Activated naive CD4-positive, alpha-beta T cell (primary cell): ENCODE measurements around the gene PACSIN1.

Experiments
- DNase-seq, 4 experiments: peaks; one replicate each; lab custom pipeline; 2025; lab: John Stamatoyannopoulos, UW

The PACSIN1 gene

GRCh38 chr6:34515473-34516387, 49.9 kb downstream of the PACSIN1 start:
- no peak for DNase-seq

- no peak for DNase-seq
Measured at GRCh38 chr6:34516391-34517324, 50.8 kb downstream of the PACSIN1 start.

DNA sequence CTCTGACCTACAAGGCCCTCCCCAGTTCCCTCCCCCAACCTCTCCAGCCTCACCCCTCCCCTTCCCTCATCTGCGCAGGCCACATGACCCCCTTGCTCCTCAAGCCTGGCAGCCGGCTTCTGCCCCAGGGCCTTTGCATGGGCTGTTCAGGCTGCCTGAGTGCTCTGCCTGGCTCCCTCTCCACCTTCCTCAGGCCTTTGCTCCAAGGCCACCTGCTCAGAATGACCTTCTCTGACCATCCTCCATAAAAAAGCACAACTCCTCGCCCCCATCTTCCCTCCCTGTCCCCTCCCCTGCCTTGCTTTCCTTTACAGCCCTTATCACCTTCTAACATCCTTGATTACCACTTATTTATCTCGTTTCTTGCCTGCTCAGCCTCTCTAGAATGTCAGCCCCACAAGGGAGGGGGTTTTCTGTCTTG, 51.6 kb downstream of the PACSIN1 start:
- DNase-seq: no peak

- DNase-seq: no peak
Measured at GRCh38 chr6:34517966-34518365, 52.1 kb downstream of the PACSIN1 start.

- DNase-seq: no peak
Measured at GRCh38 chr6:34518669-34519365, 52.9 kb downstream of the PACSIN1 start.

DNA sequence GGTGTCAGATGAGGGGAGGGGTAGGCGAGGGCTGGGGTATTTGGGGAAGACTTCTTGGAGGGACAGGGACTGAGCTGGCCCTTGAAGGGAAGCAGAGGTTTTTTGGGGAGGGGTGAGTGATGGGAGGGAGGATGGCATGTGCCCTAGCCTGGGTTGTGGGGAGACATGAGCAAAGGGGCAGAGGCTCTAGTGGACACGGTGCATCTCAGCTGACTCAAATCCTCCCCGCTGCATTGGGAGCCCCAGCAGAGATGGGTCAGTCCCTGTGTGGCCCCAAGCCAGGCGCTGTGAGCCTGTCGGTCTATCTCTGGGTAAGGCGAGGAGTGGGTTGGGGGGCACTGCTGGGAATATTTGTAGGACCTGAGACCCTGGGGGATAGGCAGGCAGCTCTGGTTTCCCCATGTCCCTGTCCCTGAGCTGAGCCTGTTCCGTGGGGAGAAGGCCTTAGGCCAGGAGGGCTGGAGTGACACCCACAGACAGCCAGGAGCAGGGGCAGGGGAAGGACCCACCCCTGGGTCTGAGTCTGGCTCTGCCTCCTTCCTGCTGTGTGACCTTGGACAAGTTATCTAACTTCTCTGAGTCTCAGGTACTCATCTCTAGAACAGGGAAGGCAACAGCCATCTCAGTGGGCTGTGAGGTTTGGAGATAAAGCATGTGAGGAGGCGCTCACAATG, 54.2 kb downstream of the PACSIN1 start:
- DNase-seq: no peak

DNA sequence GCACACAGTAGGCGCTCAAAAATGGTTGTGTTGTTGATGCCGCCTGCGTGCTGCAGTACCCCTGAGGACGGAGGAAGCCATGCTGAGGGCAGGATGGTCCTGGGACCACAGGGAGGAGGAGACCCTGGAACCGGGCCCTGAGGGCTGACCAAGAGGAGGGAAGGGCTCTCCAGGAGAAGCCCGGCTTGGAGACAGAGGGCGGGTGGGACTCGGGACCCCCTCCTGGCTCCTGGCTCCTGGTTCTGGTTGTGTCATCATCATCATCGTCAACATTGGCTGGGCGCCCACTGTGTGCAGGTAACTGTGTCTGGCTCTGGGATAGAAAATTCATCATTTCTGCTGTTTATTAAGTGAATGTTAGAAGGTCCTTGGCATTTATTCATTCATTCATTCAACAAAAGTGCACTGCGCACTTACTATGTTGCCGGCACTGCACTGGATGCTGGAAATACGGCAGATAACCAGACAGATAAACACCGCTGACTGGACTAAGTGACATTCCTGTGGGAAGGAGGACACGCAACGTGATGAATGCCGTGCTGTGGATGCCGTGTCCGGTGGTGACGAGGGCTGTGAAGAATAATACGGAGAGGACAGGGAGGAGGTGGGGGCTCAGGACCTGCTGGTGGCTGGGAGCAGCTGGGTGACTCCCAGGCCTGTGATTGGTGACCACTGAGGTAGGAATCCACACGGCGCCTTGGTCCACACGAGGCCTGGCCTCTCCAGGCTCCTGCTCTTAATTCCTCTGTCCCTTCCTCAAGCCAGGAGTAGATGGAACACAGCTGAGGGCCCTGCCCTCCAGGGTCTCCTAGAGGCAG, 55.0 kb downstream of the PACSIN1 start:
- no peak for DNase-seq

DNA sequence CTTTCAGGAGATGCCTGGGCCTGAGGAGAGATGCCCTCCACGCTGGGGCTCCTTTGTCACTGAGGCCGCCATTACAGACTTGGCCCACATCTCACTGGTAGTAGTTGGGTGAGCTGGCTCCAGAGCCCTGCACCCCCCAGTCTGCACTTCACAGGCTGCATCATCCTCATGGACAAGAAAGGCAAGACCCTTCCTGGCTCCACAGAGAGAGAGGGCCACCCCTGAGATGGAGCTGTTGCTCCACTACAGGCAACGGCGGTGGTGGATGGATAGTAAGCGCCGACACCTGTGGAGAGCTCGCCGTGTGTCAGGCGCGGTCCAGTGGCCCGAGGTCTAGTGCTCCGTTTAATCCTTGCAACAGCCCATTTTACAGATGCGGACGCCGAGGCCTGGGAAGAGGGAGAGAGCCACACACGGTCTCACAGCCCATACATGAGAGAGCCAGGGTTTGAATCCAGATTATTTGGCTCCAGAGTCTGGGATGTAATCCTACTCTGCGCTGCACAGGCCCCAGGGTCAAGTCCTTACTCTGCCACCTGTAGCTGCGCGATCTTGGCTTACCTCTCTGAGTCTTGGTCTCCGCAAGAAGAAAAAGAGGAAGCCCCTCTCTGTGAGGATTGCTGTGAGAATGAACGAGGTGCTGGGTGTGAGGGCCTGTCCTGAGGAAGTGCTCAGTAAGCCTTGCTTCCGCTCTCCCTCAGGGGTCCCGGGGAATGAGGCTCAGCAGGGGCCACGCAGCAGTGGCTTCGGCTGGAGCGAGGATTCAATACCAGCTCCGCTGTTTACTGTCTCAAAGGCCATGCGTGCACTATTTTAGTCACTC, 55.8 kb downstream of the PACSIN1 start:
- DNase-seq: no peak

- DNase-seq: no peak
Measured at GRCh38 chr6:34522761-34523160, 56.9 kb downstream of the PACSIN1 start.

GRCh38 chr6:34523441-34524206, 57.7 kb downstream of the PACSIN1 start:
- DNase-seq: no peak

GRCh38 chr6:34524499-34524898, 58.6 kb downstream of the PACSIN1 start:
- no peak for DNase-seq

GRCh38 chr6:34524971-34525370, 59.1 kb downstream of the PACSIN1 start:
- DNase-seq: no peak

DNA sequence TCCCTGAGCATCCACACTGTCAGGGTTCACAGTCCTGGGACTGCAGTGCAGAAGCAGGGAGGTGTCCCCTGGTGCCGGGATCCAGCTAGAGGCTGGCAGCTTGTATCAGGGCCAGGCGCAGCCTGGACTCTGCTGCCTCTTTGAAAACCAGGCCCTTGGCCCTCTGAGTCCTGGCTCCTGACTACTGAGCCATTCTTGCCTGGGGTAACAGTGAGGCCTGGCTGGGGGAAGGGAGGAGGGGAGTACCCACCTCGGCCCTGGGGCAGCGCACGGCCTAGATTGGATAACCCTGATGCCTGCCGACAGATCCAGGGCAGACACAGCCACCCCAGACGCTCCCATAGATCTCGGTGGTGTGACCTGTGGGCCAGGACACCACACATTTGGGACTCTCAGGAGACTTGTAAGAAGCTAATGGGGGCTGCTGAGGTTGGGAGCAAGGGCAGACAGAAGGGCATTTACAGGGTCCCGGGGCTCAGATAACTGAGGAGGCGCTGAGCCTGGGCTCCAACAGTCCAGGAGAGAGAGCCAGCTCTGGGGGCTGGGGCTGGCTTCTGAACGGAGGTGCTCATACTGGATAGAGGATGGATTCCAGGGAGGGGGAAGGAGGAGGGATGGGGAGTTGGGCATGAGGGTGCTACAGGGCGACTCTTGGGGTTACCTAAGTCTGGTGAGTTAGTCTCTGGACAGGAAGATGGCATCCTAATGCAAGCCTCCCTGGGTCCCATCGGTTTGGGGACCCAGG, 59.7 kb downstream of the PACSIN1 start:
- no peak for DNase-seq

GRCh38 chr6:34526241-34526972, 60.5 kb downstream of the PACSIN1 start:
- DNase-seq: no peak

GRCh38 chr6:34526992-34527728, 61.3 kb downstream of the PACSIN1 start:
- peak; percentile 83 to 98 (median 94) for DNase-seq

DNA sequence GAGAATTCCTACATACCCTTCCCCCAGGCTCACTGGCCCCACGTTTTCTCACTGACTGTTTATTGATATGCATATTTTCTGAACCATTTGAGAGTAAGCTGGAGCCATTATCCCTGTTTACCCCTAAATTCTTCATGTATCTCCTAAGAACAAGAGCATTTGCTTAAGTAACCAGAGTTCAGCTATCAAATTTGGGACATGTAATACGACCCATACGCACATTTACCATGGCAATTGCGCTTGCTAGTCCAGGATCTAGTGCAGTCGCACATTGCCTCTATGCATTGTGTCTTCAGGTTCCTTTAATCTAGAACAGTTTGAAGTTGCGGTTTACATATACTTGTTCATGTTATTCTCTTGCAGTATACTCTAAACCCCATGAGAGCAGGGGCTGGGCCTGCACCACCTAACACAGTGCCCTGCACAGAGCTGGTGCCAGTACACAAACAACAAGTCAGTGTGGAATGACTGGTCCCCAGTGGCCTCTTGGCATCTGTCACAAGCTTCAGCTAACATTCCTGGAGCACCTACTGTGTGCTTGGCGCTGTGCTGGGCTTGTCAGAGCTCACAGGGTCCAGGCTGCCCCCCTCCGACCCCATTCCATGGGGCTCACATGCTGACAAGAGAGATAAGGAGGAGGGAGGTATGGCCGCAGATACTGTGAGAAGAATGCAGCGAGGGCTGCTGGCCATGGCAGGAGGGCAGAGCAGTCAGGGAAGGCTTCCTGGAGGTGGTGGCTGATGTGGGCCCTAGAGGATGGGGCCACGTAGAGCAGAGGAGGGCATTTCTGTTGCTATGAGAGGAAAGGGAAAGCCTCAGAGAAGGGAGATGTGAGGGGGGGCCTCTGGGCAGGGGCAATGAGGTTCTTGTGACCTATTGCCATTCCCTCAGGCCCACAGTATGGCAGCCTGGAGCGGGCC, 62.1 kb downstream of the PACSIN1 start:
- no peak for DNase-seq
